ENCODE measurements around the gene TOR1A.

- TF ChIP-seq CTCF (conservative IDR thresholded peaks at IDR 0.05; ENCODE audit: low read depth, low read length) (peak; percentile 83), EZH2phosphoT487 (IDR thresholded peaks at IDR 0.05; ENCODE audit: borderline replicate concordance, low read length) (no peak), EZH2 (IDR thresholded peaks at IDR 0.05; ENCODE audit: low read length, unreplicated experiment) (no peak)
These were observed 40.2 kb downstream of the TOR1A start for GRCh38 chr9:129783516-129784361.

Measured in PC-3 (cell line).